ENCODE results near the gene C1orf21.

DNA sequence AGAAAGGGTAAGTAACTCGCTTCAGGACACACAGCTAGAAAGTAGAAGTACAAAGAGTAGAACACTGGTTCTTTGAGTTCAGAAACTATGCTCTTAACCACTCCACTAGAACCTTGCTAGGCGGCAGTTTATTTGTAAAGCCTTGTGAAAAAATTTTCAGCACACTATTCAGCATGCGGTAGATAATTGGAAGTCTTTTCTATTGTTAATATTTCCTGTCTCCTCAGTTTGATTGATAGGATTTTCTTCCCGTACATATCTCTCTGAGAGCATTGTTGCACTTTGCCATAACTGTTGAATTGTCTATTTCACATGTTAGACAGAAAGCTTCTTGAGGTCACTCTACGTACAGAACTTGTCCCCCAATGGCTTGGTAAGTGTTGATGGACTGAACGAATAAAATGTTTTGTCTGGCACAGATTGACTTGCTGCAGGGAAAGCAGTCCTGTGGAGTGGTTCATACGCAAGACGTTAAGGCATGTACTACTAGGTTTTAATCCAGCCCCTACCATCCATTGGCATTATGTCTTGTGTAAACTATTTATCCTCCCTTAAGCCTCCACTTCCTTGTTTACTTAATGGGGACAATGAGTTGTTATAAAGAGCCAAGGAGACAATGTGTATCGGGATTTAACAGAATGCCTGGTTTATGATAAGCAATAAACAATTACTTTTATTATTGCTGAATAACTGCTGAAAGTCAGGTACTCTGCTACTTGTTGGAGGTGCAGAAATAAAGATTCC, 35.8 kb downstream of the C1orf21 start:
- TF ChIP-seq ZNF384 (IDR thresholded peaks at IDR 0.05) = no peak
- TF ChIP-seq SP1 (IDR thresholded peaks at IDR 0.05) = no peak
- no peak for TF ChIP-seq HDGF (IDR thresholded peaks at IDR 0.05; ENCODE audit: borderline replicate concordance)
- TF ChIP-seq ELF4 (IDR thresholded peaks at IDR 0.05) = no peak
- TF ChIP-seq SUZ12 (IDR thresholded peaks at IDR 0.05) = no peak
- no peak for TF ChIP-seq TARDBP (IDR thresholded peaks at IDR 0.05)

Measured in HEK293T (cell line).